ENCODE results near the gene TSPAN31.

Gene TSPAN31

GRCh38 chr12:57722716-57723629 lies 21.9 kb upstream of the TSPAN31 start:
- DNase-seq: peak; percentile 59

GRCh38 chr12:57723630-57723962 lies 21.2 kb upstream of the TSPAN31 start:
- no peak for DNase-seq

GRCh38 chr12:57724003-57724935 lies 20.6 kb upstream of the TSPAN31 start:
- DNase-seq: no peak

- no peak for DNase-seq
Observed at GRCh38 chr12:57724936-57725740, 19.7 kb upstream of the TSPAN31 start.

GRCh38 chr12:57725851-57726150 lies 19.0 kb upstream of the TSPAN31 start:
- DNase-seq: no peak

- peak; percentile 90 for DNase-seq
Observed at GRCh38 chr12:57726151-57726883, 18.5 kb upstream of the TSPAN31 start.

GRCh38 chr12:57726884-57727757 lies 17.7 kb upstream of the TSPAN31 start:
- no peak for DNase-seq

- no peak for DNase-seq
Observed at GRCh38 chr12:57727758-57728395, 17.0 kb upstream of the TSPAN31 start.

- DNase-seq: no peak
Observed at GRCh38 chr12:57729321-57729844, 15.5 kb upstream of the TSPAN31 start.

- DNase-seq: no peak
Observed at GRCh38 chr12:57730336-57731067, 14.3 kb upstream of the TSPAN31 start.

- DNase-seq: no peak
Observed at GRCh38 chr12:57731411-57732080, 13.3 kb upstream of the TSPAN31 start.

- no peak for DNase-seq
Observed at GRCh38 chr12:57732270-57732669, 12.6 kb upstream of the TSPAN31 start.

- no peak for DNase-seq
Observed at GRCh38 chr12:57732726-57733593, 11.9 kb upstream of the TSPAN31 start.

GRCh38 chr12:57733928-57734327 lies 10.9 kb upstream of the TSPAN31 start:
- DNase-seq: no peak

- no peak for DNase-seq
Observed at GRCh38 chr12:57734591-57734990, 10.2 kb upstream of the TSPAN31 start.

- peak; percentile 30 for DNase-seq
Observed at GRCh38 chr12:57735198-57735855, 9.5 kb upstream of the TSPAN31 start.

GRCh38 chr12:57735952-57736740 lies 8.7 kb upstream of the TSPAN31 start:
- peak; percentile 46 for DNase-seq

All from NCI-H2171 treated with DMSO at 0.1 percent for 48 hours (cell line).